ENCODE measurements around the gene CDK17. TPM values are rescaled to one million over a fixed set of nuclear protein-coding genes. Genes with fewer than 3 reads are reported as not detected.

Gene CDK17
- total RNA-seq, 1 donor from 2014 or later = 46.7 TPM

DNA sequence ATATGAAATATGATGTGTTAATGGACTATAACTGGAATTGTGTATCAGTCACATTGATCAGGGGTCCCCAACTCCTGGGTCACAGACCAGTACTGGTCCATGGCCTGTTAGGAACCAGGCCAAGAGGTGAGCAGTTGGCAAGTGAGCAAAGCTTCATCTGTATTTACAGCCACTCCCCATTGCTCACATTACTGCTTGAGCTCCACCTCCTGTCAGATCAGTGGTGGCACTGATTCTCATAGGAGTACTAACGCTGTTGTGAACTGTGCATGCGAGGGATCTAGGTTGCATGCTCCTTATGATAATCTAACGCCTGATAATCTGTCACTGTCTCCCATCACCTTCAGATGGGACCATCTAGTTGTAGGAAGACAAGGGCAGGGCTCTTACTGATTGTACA lies 72.3 kb downstream of the CDK17 start:
- no peaks in the 10 kb centered on the region for H3K9me3 Mint-ChIP-seq (ENCODE audit: unreplicated experiment)
- no peak for DNase-seq
- TF ChIP-seq, protein P1, sequence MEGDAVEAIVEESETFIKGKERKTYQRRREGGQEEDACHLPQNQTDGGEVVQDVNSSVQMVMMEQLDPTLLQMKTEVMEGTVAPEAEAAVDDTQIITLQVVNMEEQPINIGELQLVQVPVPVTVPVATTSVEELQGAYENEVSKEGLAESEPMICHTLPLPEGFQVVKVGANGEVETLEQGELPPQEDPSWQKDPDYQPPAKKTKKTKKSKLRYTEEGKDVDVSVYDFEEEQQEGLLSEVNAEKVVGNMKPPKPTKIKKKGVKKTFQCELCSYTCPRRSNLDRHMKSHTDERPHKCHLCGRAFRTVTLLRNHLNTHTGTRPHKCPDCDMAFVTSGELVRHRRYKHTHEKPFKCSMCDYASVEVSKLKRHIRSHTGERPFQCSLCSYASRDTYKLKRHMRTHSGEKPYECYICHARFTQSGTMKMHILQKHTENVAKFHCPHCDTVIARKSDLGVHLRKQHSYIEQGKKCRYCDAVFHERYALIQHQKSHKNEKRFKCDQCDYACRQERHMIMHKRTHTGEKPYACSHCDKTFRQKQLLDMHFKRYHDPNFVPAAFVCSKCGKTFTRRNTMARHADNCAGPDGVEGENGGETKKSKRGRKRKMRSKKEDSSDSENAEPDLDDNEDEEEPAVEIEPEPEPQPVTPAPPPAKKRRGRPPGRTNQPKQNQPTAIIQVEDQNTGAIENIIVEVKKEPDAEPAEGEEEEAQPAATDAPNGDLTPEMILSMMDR (IDR thresholded peaks at IDR 0.05; ENCODE audit: partially characterized antibody, unreplicated experiment) = no peak
- no peak overlapping the region for H3K27ac Mint-ChIP-seq (ENCODE audit: unreplicated experiment)
- H3K36me3 Mint-ChIP-seq (ENCODE audit: unreplicated experiment) = peaks cover 5% of the 10 kb centered on the region
- H3K4me3 Mint-ChIP-seq (ENCODE audit: unreplicated experiment) = no peak overlapping the region
- peaks cover 2% of the 10 kb centered on the region for H3K27me3 Mint-ChIP-seq (ENCODE audit: unreplicated experiment)
- H3K4me1 Mint-ChIP-seq (ENCODE audit: low read depth, unreplicated experiment) = no peaks in the 10 kb centered on the region

DNA sequence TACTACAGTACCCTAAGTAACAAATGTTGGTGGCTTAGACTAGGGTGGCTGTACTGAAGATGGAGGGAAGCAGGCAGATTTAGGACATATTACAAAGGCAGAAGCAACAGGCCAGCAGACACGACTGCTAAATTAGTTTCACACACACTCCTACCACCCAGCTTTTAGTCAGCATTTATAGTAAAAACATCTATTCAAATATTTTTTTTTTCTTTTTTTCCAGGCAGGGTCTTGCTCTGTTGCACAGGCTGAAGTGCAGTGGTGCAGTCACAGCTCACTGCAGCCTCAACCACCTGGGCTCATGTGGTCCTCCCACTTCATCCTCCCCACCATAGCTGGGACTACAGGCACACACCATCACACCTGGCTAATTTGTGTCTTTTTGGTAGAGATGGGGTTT lies 72.9 kb downstream of the CDK17 start:
- Mint-ChIP-seq H3K27ac (ENCODE audit: unreplicated experiment) (no peak overlapping the region), H3K27me3 (ENCODE audit: unreplicated experiment) (peaks cover 2% of the 10 kb centered on the region), H3K4me3 (ENCODE audit: unreplicated experiment) (no peak overlapping the region), H3K36me3 (ENCODE audit: unreplicated experiment) (peaks cover 6% of the 10 kb centered on the region), H3K4me1 (ENCODE audit: low read depth, unreplicated experiment) (no peaks in the 10 kb centered on the region), H3K9me3 (ENCODE audit: unreplicated experiment) (no peaks in the 10 kb centered on the region)
- TF ChIP-seq, protein P1 (IDR thresholded peaks at IDR 0.05; ENCODE audit: partially characterized antibody, unreplicated experiment) = no peak
- no peak for DNase-seq

DNA sequence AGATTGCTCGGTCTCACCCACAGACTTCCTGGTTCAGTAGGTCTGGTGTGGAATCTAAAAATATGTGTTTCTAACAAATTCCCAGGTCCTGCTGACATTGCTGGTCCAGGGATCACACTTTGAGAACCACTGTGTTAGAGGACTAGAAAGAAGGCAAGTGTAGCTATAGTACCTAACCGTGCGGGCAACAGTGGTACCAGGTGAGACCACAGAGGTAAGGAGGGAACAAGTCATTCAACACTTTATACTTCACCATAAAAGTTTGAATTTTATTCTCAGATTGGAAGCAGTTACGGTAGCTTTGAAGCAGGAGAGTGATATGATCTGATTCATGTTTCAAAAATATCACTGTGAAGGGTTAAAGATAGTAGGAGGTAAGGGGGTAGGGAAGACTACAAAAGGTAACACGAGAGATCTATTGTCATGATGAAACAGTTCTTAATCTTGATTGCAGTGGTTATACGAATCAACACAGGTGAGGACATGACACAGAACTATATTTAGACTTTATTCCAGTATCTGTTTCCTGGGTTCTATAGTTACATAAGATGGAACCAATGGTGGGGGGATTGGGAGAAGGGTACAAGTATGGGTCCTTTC lies 73.5 kb downstream of the CDK17 start:
- Mint-ChIP-seq H3K36me3 (ENCODE audit: unreplicated experiment) (peaks cover 12% of the 10 kb centered on the region), H3K27me3 (ENCODE audit: unreplicated experiment) (peaks cover 2% of the 10 kb centered on the region), H3K4me3 (ENCODE audit: unreplicated experiment) (no peak overlapping the region), H3K9me3 (ENCODE audit: unreplicated experiment) (no peaks in the 10 kb centered on the region), H3K27ac (ENCODE audit: unreplicated experiment) (no peak overlapping the region), H3K4me1 (ENCODE audit: low read depth, unreplicated experiment) (no peaks in the 10 kb centered on the region)
- TF ChIP-seq, protein P1 (IDR thresholded peaks at IDR 0.05; ENCODE audit: partially characterized antibody, unreplicated experiment) = no peak
- DNase-seq = no peak

DNA sequence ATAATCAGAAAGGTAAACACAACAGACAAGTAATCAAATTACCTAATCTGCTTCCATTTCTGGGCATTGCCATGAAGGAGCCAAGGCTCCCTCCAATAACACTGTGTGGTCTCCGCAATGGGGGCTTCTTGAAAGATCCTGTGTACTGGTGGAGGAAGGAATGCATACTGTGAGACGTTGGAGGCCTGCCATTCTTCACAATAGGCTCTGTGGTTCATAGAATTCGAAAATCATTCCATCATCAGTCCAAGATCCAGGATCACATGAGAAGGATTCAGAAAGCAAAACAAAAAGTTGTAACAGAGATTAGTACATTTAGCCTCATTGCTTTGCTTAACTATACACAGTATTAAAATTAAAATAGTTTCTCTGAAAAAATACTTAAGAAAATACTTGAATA lies 76.3 kb downstream of the CDK17 start:
- H3K36me3 Mint-ChIP-seq (ENCODE audit: unreplicated experiment) = peaks cover 12% of the 10 kb centered on the region
- DNase-seq = no peak
- TF ChIP-seq, protein P1 (IDR thresholded peaks at IDR 0.05; ENCODE audit: partially characterized antibody, unreplicated experiment) = no peak
- H3K4me3 Mint-ChIP-seq (ENCODE audit: unreplicated experiment) = no peak overlapping the region
- H3K27ac Mint-ChIP-seq (ENCODE audit: unreplicated experiment) = no peak overlapping the region
- no peaks in the 10 kb centered on the region for H3K4me1 Mint-ChIP-seq (ENCODE audit: low read depth, unreplicated experiment)
- H3K9me3 Mint-ChIP-seq (ENCODE audit: unreplicated experiment) = peaks cover 2% of the 10 kb centered on the region
- peaks cover 2% of the 10 kb centered on the region for H3K27me3 Mint-ChIP-seq (ENCODE audit: unreplicated experiment)

DNA sequence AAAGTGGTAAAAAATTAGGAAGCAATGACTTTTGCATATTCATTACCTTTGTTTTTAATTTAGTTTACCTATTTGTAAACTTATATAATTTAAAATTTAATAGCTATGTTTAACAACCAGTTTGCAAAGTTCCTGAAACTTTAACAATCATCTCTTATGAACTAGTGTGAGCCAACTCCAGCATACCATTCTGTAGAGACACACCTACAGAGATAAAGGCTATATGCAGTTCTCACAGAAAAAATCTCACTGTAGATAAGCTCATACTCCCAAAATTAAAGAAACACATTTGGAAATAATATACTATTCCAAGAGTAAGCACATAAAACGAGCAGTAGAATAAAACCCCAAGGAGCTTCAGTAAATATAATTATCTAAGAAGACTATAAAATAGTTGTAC lies 77.5 kb downstream of the CDK17 start:
- H3K27me3 Mint-ChIP-seq (ENCODE audit: unreplicated experiment) = no peaks in the 10 kb centered on the region
- H3K9me3 Mint-ChIP-seq (ENCODE audit: unreplicated experiment) = peaks cover 3% of the 10 kb centered on the region
- H3K4me1 Mint-ChIP-seq (ENCODE audit: low read depth, unreplicated experiment) = no peaks in the 10 kb centered on the region
- H3K4me3 Mint-ChIP-seq (ENCODE audit: unreplicated experiment) = no peak overlapping the region
- H3K36me3 Mint-ChIP-seq (ENCODE audit: unreplicated experiment) = peaks cover 12% of the 10 kb centered on the region
- DNase-seq = no peak
- TF ChIP-seq, protein P1 (IDR thresholded peaks at IDR 0.05; ENCODE audit: partially characterized antibody, unreplicated experiment) = no peak
- no peak overlapping the region for H3K27ac Mint-ChIP-seq (ENCODE audit: unreplicated experiment)

All from glutamatergic neuron (in vitro differentiated cells).